ENCODE measurements around the gene CDT1.

Gene CDT1

DNA sequence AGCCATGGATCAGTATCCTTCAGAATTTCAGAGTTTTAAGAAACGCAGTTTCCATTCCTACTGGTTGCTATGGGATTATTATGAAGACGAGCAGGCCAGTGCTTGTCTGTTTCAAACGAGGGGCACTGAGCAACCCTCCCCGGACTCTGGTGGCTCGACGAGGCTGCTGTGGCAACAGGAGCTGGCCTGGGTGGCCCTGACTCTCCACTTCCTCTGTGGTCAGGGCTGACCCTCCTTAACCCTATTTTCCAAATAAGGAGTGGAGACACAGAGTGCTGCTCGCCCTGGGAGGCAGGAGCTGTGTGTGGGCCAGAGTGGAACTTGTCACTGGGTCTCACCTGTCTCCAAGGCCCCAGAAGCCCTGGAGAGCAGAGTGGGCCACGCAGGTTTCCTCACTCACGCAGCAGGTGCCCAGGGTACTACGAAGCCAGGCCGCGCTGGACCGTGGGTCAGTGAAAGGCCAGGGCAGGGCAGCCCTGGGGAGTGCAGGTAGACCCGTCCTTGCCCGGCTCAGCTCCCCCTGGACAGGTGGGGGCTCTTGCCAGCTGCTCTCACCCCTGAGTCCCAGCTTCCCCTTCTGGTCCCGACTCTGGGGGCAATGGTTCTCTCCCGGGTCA, 49.8 kb downstream of the CDT1 start:
- 94% methylated on average over 17 of the region's 17 CpGs for WGBS (ENCODE audit: insufficient coverage)

GRCh38 chr16:88854306-88855111, 50.9 kb downstream of the CDT1 start:
- Histone ChIP-seq H3K27me3 (replicated peaks in 2 of 5; ENCODE audit: control insufficient read depth in 4 of 5, insufficient read depth in 5 of 5, low read length in 4 of 5) (no peaks in the 10 kb centered on the region), H3K27ac (ENCODE audit: insufficient read depth in 1 of 2, low read depth in 1 of 2, low read length in 2 of 2, poor library complexity in 1 of 2, severe bottlenecking in 2 of 2) (peak overlapping the region in 1 of 2 experiments; percentile 43), H3K4me1 (ENCODE audit: control extremely low read depth in 1 of 4, control insufficient read depth in 4 of 4, insufficient read depth in 4 of 4, low read length in 3 of 4) (peaks cover 3 to 43% (median 33%) of the 10 kb centered on the region in 4 experiments), H3K9me3 (ENCODE audit: control extremely low read depth in 1 of 5, control insufficient read depth in 4 of 5, insufficient read depth in 2 of 5, low read depth in 1 of 5, low read length in 4 of 5) (no peaks in the 10 kb centered on the region), H3K36me3 (ENCODE audit: control insufficient read depth in 4 of 4, insufficient read depth in 4 of 4, low read length in 3 of 4) (peaks cover 0 to 19% (median 9%) of the 10 kb centered on the region in 4 experiments), H3K4me3 (ENCODE audit: control insufficient read depth in 1 of 7, extremely low read depth in 1 of 7, insufficient read depth in 4 of 7, low read depth in 2 of 7, low read length in 6 of 7) (peak overlapping the region in 1 of 7 experiments; percentile 23)
- ChIA-PET CTCF (no interaction called here), POLR2A (interaction anchor here (0.8 kb wide), 1 partner anchor 9 kb away, joined by 3 read pairs; no protein-coding TSS in a partner anchor)
- DNase-seq = peak; percentile 13 to 68 (median 65)
- 58% methylated on average over 19 of the region's 20 CpGs for WGBS (ENCODE audit: insufficient coverage)

More for the DNA sequence above, 49.8 kb downstream of the CDT1 start:
- ChIA-PET POLR2A (no interaction called here), CTCF (interaction anchor here (1.1 to 2.4 kb wide), 3 partner anchors 13 to 106 kb away, joined by 3 to 6 read pairs (median 3); no protein-coding TSS in a partner anchor)
- no peak for DNase-seq
- Histone ChIP-seq H3K27me3 (replicated peaks in 2 of 5; ENCODE audit: control insufficient read depth in 4 of 5, insufficient read depth in 5 of 5, low read length in 4 of 5) (no peaks in the 10 kb centered on the region), H3K9me3 (ENCODE audit: control extremely low read depth in 1 of 5, control insufficient read depth in 4 of 5, insufficient read depth in 2 of 5, low read depth in 1 of 5, low read length in 4 of 5) (no peaks in the 10 kb centered on the region), H3K4me3 (ENCODE audit: control insufficient read depth in 1 of 7, extremely low read depth in 1 of 7, insufficient read depth in 4 of 7, low read depth in 2 of 7, low read length in 6 of 7) (no peak overlapping the region), H3K36me3 (ENCODE audit: control insufficient read depth in 4 of 4, insufficient read depth in 4 of 4, low read length in 3 of 4) (peaks cover 0 to 8% (median 6%) of the 10 kb centered on the region in 4 experiments), H3K4me1 (ENCODE audit: control extremely low read depth in 1 of 4, control insufficient read depth in 4 of 4, insufficient read depth in 4 of 4, low read length in 3 of 4) (peaks cover 3 to 41% (median 33%) of the 10 kb centered on the region in 4 experiments), H3K27ac (ENCODE audit: insufficient read depth in 1 of 2, low read depth in 1 of 2, low read length in 2 of 2, poor library complexity in 1 of 2, severe bottlenecking in 2 of 2) (no peak overlapping the region)

DNA sequence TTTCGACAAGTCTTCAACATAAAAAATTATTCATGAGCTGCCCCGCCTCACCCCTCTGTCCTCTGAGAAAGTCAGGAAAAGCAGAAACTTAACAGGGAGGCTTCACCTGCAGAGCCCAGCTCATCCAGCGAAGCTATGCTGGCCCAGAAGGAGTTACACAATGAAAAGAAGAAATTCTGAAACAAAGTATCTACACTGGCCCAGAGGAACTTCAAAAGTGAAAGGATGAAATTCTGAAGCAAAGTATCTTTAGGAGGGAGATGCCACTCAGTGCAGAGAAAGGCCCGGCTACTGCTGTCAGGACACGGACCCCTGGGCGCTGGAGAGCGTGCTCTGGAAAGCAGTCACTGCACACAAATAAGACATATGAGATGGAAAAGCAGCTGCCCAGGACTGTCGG, 51.6 kb downstream of the CDT1 start:
- CTCF ChIA-PET = no interaction called here
- peak overlapping the region in 1 of 2 experiments; percentile 43 for H3K27ac ChIP-seq (ENCODE audit: insufficient read depth in 1 of 2, low read depth in 1 of 2, low read length in 2 of 2, poor library complexity in 1 of 2, severe bottlenecking in 2 of 2)

GRCh38 chr16:88855736-88856121, 52.1 kb downstream of the CDT1 start:
- Histone ChIP-seq H3K4me1 (ENCODE audit: control extremely low read depth in 1 of 4, control insufficient read depth in 4 of 4, insufficient read depth in 4 of 4, low read length in 3 of 4) (peaks cover 3 to 43% (median 33%) of the 10 kb centered on the region in 4 experiments), H3K27ac (ENCODE audit: insufficient read depth in 1 of 2, low read depth in 1 of 2, low read length in 2 of 2, poor library complexity in 1 of 2, severe bottlenecking in 2 of 2) (no peak overlapping the region), H3K9me3 (ENCODE audit: control extremely low read depth in 1 of 5, control insufficient read depth in 4 of 5, insufficient read depth in 2 of 5, low read depth in 1 of 5, low read length in 4 of 5) (no peaks in the 10 kb centered on the region), H3K27me3 (replicated peaks in 2 of 5; ENCODE audit: control insufficient read depth in 4 of 5, insufficient read depth in 5 of 5, low read length in 4 of 5) (no peaks in the 10 kb centered on the region), H3K36me3 (ENCODE audit: control insufficient read depth in 4 of 4, insufficient read depth in 4 of 4, low read length in 3 of 4) (peaks cover 0 to 26% (median 18%) of the 10 kb centered on the region in 4 experiments), H3K4me3 (ENCODE audit: control insufficient read depth in 1 of 7, extremely low read depth in 1 of 7, insufficient read depth in 4 of 7, low read depth in 2 of 7, low read length in 6 of 7) (peak overlapping the region in 3 of 7 experiments; percentile 51 to 69 (median 60))
- 93% methylated on average over 12 of the region's 13 CpGs for WGBS (ENCODE audit: insufficient coverage)
- ChIA-PET CTCF (interaction anchor here (3.6 kb wide), 1 partner anchor 39 kb away, joined by 39 read pairs; no protein-coding TSS in a partner anchor), POLR2A (interaction anchor here (0.8 kb wide), 1 partner anchor 10 kb away, joined by 3 read pairs; no protein-coding TSS in a partner anchor)
- no peak for DNase-seq

More for the DNA sequence above, 51.6 kb downstream of the CDT1 start:
- peaks cover 0 to 21% (median 14%) of the 10 kb centered on the region in 4 experiments for H3K36me3 ChIP-seq (ENCODE audit: control insufficient read depth in 4 of 4, insufficient read depth in 4 of 4, low read length in 3 of 4)
- DNase-seq = no peak
- H3K4me3 ChIP-seq (ENCODE audit: control insufficient read depth in 1 of 7, extremely low read depth in 1 of 7, insufficient read depth in 4 of 7, low read depth in 2 of 7, low read length in 6 of 7) = peak overlapping the region in 1 of 7 experiments; percentile 23
- 83% methylated on average over 7 of the region's 8 CpGs for WGBS (ENCODE audit: insufficient coverage)
- peaks cover 3 to 43% (median 33%) of the 10 kb centered on the region in 4 experiments for H3K4me1 ChIP-seq (ENCODE audit: control extremely low read depth in 1 of 4, control insufficient read depth in 4 of 4, insufficient read depth in 4 of 4, low read length in 3 of 4)
- no peaks in the 10 kb centered on the region for H3K27me3 ChIP-seq (replicated peaks in 2 of 5; ENCODE audit: control insufficient read depth in 4 of 5, insufficient read depth in 5 of 5, low read length in 4 of 5)
- no peaks in the 10 kb centered on the region for H3K9me3 ChIP-seq (ENCODE audit: control extremely low read depth in 1 of 5, control insufficient read depth in 4 of 5, insufficient read depth in 2 of 5, low read depth in 1 of 5, low read length in 4 of 5)
- POLR2A ChIA-PET = interaction anchor here (0.8 kb wide), 1 partner anchor 9 kb away, joined by 3 read pairs; no protein-coding TSS in a partner anchor

DNA sequence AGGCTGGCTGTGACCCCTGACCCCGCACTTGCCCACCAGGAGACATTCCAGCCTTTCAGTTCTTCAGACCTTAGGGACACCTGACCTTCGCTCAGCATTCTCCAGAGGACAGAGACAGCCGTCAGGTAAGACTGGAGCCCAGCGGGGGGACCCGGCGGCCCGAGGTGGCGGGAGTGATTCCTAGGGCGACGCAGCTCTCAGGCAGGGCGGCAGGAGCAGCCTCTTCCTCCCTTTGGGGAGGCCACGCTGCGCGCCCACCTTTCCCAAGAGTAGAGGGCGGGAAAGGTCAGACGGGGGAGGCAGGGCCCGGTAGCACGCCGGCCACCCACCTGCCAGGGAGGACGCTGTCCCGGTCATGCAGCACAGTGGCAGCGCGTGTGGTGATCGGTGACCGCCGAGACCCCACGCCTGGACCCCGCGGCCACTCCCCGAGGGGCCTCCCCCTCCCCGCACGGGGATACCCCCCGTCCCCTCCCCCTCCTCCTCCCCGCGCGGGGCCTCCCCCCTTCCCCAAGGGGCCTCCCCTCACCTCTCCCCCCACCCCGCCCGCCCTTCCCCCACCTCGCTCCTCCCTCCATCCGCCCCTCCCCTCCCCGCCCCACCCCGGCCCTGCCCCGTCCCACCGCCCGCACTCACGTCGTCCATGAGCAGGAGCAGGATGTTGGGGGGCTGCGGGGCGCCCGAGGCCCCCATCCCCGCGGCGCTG, 52.7 kb downstream of the CDT1 start:
- Histone ChIP-seq H3K4me1 (ENCODE audit: control extremely low read depth in 1 of 4, control insufficient read depth in 4 of 4, insufficient read depth in 4 of 4, low read length in 3 of 4) (peaks cover 3 to 43% (median 33%) of the 10 kb centered on the region in 4 experiments), H3K36me3 (ENCODE audit: control insufficient read depth in 4 of 4, insufficient read depth in 4 of 4, low read length in 3 of 4) (peaks cover 2 to 32% (median 22%) of the 10 kb centered on the region in 4 experiments), H3K27me3 (replicated peaks in 2 of 5; ENCODE audit: control insufficient read depth in 4 of 5, insufficient read depth in 5 of 5, low read length in 4 of 5) (no peaks in the 10 kb centered on the region), H3K9me3 (ENCODE audit: control extremely low read depth in 1 of 5, control insufficient read depth in 4 of 5, insufficient read depth in 2 of 5, low read depth in 1 of 5, low read length in 4 of 5) (no peaks in the 10 kb centered on the region), H3K27ac (ENCODE audit: insufficient read depth in 1 of 2, low read depth in 1 of 2, low read length in 2 of 2, poor library complexity in 1 of 2, severe bottlenecking in 2 of 2) (no peak overlapping the region), H3K4me3 (ENCODE audit: control insufficient read depth in 1 of 7, extremely low read depth in 1 of 7, insufficient read depth in 4 of 7, low read depth in 2 of 7, low read length in 6 of 7) (peak overlapping the region; percentile 83 to 98 (median 93))
- 37% methylated on average over 23 of the region's 53 CpGs for WGBS (ENCODE audit: insufficient coverage)
- POLR2A ChIA-PET = interaction anchor here (0.6 kb wide), 1 partner anchor 437 kb away, joined by 5 read pairs; no protein-coding TSS in a partner anchor
- DNase-seq = no peak
- CTCF ChIA-PET = interaction anchor here (1.0 to 3.6 kb wide), 11 partner anchors 10 to 110 kb away, joined by 3 to 39 read pairs (median 6); partner anchors contain the start of genes APRT and PABPN1L

GRCh38 chr16:88856828-88857727, 53.5 kb downstream of the CDT1 start, which contains the start of the genes GALNS and TRAPPC2L:
Gene GALNS (minus strand): TSS chr16:88856947. CDS start chr16:88856877, 70 bp downstream.
Gene TRAPPC2L (plus strand): TSS chr16:88857127. CDS start chr16:88857151, 24 bp downstream.
- peak; percentile 89 to 95 (median 94) for DNase-seq
- Histone ChIP-seq H3K27me3 (replicated peaks in 2 of 5; ENCODE audit: control insufficient read depth in 4 of 5, insufficient read depth in 5 of 5, low read length in 4 of 5) (no peaks in the 10 kb centered on the region), H3K4me3 (ENCODE audit: control insufficient read depth in 1 of 7, extremely low read depth in 1 of 7, insufficient read depth in 4 of 7, low read depth in 2 of 7, low read length in 6 of 7) (peak within 1 kb of the TSS; percentile 83 to 98 (median 93)), H3K36me3 (ENCODE audit: control insufficient read depth in 4 of 4, insufficient read depth in 4 of 4, low read length in 3 of 4) (peaks cover 3 to 40% (median 26%) of the 10 kb centered on the region in 4 experiments), H3K4me1 (ENCODE audit: control extremely low read depth in 1 of 4, control insufficient read depth in 4 of 4, insufficient read depth in 4 of 4, low read length in 3 of 4) (peaks cover 3 to 43% (median 33%) of the 10 kb centered on the region in 4 experiments), H3K9me3 (ENCODE audit: control extremely low read depth in 1 of 5, control insufficient read depth in 4 of 5, insufficient read depth in 2 of 5, low read depth in 1 of 5, low read length in 4 of 5) (no peaks in the 10 kb centered on the region), H3K27ac (ENCODE audit: insufficient read depth in 1 of 2, low read depth in 1 of 2, low read length in 2 of 2, poor library complexity in 1 of 2, severe bottlenecking in 2 of 2) (peak within 1 kb of the TSS in 1 of 2 experiments; percentile 61)
- under 1% methylated on average over 72 of the region's 87 CpGs for WGBS (ENCODE audit: insufficient coverage)
- ChIA-PET CTCF (interaction anchor here (1.0 to 3.6 kb wide), 22 partner anchors 8 to 359 kb away, joined by 3 to 39 read pairs (median 4); partner anchors contain the start of genes APRT and PABPN1L), POLR2A (no interaction called here)

All from common myeloid progenitor, CD34-positive (primary cell).